Fibroblast of peridontal ligament (primary cell): ENCODE measurements around the gene LRMDA.

Experiments
- DNase-seq: peaks from one replicate; pipeline ENCODE4 v3.0.0-alpha.2; 2010; ENCODE audit errors: extremely low read depth

LRMDA gene

DNA sequence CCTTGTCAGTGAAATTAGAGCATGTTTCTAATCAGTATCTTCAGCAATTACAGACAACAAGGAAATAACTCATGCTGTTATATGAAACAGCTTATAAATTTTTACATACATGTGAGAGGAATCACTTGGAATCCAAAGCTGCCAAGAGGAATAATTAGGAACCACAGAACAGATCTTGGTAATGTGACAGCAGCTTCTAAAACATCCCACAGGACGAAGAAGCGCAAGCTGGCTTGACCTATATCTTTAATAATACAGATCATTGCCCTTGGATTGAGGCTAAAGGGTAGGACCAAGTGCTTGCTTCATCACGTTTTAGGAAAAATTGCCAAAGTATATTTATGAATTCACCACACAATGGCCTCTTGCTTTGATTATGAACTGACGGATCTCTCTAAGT is 869.8 kb downstream of the LRMDA start:
- DNase-seq, result no peak

DNA sequence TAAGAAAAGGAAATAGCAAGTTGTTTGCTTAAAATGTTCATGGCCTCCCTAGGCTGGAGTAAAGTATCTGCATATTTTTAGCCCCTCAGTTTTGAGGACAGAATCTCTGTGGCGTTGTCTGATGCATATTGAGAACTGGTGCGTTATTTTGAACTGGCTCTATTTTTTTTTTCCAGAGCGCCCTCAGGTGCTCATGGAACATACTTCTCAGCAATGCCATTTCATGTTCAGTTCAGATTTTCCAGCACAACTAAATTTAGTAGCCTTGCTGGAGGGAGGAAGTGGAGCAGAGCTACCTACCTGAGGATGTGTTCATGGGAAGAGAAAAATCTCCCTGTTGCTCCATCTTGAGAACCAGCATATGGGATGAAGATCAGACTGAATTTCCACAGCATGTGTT is 870.5 kb downstream of the LRMDA start:
- no peak for DNase-seq

DNA sequence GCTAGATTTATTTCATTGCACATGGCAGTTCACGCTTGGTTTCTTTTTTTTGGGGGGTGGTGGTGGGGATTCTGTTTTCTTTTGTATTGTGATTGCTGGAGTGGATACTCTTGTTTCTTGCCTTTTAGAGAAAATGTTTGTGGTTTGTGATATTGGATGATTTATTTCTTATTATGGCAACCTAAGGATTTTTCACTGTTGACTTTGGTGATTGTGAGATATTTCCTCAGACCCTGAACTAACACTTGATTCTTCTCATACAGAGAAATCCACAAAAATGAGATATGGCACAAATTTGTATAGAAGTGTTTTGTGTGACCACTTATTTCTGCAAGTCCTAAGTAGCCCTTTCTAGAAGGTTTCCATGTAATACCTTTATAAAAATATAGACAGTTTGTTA is 871.1 kb downstream of the LRMDA start:
- DNase-seq, result peak; percentile 46

DNA sequence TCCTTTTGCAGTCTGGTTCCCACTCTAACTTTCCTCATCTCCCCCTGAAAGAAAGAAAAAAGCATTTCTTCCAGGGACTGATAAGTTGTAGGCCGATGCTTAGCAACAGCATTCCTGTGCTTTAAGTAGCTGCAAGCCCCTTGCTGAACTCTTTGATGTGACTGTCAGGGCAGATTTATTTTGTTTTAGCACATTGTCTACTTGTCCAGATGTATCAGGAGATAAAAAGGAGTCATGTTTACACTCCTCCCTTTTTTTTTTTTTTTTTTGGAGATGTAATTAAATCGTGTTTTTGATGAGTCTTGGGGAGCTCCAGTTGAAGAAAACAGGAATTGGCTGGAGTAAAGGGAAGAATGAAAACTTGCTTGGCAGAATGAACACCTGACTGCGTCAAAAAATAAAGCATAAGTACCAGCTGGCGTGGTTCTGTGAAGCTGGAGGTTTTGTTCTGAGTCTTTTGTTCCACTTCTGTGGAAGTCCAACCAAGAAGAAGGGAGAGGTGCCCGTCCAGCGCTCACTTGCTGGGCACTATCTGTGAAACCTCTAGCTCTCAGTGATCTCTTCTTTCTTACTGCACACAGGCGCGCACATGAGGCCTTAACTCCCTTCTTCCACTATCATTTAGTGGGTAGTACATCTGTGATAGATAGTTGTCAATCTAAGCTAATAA is 871.7 kb downstream of the LRMDA start:
- no peak for DNase-seq

DNA sequence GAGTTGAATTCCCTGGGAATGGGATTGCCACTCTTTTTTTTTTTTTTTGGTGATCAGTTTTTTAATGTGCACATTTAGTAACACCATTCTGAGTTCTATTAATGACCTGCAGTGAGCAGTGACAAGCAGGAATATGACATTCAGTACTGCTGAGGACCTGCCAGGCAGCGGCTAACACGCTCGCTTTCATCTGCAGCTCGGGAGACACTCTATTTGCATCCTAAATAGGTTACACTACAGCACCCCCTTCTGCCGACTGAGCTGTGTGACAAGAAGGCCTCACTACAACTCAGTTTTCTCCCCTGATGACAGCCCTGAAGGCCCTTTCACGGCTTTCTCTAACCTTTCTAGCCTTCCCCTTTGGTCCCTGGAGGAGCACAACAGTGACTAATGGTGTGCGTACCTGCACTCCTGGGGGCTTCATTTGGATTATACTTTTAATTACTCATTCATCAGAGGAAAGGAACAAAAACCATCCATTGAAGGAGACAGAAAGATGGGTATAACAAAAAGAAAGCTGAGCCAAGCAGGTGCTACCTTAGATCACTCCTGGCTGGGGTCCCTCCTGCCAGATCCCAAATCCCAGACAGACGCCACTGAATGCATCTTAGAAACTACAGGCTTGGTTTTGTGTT is 872.4 kb downstream of the LRMDA start:
- peak; percentile 88 for DNase-seq

DNA sequence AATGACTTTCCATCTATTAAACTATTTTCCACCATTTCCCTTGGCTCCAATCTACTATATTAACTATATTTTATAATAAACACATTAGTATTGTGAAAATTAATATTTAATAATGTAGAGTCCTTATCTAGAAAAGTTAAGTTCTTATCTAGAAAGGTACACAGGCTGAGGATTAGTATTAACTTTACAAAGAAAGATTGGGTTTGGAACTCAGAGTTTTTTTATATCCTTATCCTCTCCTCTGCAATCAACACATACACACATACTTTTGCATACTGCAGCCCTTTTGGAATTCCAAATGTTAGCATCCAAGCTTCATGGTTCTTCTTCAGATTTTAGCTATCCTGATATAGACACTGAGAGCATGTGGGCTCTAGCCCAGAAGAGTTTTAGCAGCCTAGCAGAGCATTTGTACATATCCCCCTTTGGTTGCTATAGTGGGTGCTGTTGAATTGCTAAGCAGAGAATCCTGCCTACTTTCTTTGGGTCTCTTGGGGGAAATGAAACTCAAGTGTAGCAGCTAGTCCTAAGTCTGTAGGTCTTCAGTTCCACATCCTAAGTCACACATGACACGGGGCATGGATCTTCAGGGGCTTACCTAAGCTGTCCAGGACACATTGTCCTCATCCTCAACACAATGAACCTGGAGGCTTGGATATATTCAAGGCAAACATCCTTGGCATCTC is 874.6 kb downstream of the LRMDA start:
- DNase-seq, result no peak

DNA sequence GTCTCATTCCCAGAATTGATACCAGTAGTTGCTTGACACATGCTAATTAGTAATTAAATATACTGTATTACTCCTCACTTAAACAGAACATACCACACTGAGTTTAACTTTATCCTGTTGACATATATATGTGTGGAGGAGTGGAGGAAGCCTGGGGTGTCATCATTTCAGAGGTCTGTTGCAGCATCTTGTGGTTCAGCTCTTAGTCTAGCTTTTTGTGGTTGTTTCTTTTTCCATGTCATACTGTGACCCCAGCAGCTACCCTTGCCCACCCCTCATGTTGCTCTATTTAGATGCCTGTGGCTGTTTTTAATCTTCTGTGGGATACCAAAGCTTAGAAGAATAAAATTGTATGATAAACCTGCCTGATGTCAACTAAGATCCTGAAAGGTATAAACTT is 875.4 kb downstream of the LRMDA start:
- peak; percentile 70 for DNase-seq

DNA sequence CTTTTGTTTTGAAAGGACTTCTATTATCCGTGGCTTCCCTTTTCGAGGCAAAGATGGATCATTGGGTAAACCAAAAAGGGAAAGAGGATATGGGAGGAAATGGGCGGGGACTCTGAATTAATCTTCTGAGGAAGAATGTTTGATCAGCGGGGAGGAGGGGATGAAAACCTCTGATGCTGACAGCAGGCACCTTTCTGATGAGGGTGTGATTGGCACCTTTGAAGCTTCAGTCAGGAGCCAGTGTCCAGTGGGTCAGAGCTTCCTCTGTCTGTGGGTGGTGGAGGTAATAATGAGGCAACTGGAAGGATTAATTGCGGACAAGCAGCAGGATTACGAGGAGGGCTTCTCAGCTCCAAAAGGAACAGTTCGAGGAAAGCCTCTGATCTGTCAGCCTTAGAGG is 877.6 kb downstream of the LRMDA start:
- DNase-seq, result no peak

DNA sequence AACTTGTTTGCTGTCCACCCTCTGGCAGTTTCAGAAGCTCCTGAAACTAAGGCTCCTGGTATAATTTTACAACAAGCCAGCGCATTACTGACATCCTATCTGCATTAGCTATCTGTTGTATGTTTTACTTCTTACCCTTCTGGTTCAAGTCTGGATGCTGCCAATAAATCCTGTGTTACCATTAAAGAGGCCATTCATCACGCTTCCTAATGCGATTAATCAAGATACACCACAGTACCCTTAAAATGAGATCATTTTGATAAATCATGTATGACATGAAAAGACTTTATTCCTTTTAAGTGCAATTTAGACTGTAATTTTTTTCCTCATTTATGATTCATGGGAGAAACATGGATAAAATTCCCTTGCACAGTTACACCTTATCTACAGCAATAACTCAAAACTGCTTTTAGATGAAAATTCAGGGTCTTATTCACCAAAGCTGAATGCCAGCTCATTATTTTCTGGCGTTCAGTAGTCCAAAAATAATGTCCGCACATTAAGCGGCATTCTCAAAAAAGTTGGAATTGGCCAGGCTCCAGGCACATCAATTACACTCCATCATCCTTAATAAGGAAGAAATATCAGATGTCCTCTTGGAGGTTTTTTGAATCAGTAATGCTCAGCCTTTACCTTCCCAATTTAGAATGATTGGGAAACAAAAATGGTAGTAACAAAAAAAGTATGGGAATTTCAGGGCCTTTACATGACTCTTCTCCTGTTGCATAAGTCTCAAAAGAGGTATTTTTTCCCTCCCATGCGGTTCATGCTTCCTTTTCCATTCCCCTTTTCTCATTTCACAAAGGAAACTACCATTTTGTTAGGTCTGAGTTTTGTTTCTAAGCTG is 878.5 kb downstream of the LRMDA start:
- no peak for DNase-seq

DNA sequence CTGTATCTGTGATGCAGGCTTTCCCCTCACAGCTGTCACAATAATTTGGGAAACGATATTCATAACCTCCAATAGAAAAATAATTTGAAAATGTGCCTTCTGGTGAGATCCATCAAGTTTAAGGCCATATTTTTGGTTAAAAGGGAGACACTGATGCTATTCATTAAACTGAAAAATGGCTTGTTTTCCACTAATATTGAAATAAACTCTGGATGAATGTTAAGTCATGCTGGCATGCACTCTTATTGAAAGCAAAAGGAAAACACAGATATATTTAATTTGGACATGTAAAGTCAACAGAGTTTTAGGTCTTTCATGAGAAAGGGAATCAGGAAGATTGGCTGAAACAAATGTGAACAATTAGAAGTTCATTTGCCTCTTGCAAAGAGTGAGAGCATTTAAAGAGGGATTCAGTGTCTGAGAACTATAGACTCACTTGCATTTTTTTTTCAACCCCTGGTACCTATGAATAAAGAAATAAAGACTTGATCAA is 879.2 kb downstream of the LRMDA start:
- no peak for DNase-seq

DNA sequence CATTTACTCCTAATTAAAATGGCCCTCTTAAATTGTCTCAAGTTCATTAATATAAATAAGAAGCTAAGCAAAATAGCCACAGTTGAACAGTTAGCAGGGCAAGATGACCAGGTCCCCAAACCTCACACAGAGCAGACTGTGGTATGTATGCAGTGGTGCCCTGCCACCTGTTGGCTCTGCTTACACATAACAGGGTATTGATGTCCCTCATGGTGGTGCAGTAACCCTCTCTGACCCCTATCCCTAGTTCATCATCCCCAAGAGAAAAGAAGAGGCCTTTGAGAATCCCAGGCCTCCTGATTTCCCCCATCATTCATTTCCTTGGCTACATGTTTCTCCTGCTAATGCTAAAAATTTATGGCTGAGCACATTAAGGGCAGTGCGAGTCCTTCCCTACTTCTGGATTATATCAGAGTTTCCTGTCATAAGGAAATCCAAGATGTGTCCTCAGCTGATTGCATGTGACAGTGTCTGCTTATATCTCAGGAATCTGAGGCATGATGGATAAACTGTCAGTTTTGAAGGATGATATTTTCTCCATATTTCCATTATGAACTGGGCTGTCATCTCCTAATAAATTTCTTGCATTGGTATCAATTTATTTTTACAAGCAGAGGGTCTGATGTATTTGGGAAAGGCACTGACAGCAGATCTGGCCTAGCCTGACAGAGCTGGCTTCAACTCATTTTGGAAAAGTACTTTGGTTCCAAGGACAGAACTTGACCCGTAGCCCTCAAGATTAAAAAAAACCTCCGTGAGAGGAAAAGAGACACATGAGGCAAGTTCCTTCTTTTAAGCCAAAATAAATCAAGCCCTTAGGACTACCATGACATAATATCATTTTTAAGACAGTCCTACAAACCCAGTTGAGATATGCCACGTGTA is 880.6 kb downstream of the LRMDA start:
- DNase-seq, result no peak

DNA sequence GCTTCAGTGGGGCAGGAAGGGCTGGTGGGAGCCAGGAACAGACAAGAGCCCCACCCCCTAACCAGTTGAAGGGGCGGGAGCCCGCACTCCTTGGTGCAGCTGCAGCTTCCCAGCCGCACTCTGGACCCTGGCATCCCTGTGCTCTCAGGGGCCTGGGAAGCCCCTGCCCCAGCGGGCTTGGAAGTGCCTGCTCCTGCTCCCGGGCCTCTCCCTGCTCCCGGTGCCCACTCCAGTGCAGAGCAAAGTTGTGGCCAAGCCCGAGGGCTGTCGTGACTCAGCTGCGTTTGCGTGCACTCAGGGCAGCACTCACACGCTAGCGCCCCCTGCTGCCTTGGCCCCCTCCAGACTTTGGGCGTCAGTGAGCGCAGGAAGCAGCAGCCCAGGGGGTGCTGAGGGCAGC is 883.8 kb downstream of the LRMDA start:
- no peak for DNase-seq

DNA sequence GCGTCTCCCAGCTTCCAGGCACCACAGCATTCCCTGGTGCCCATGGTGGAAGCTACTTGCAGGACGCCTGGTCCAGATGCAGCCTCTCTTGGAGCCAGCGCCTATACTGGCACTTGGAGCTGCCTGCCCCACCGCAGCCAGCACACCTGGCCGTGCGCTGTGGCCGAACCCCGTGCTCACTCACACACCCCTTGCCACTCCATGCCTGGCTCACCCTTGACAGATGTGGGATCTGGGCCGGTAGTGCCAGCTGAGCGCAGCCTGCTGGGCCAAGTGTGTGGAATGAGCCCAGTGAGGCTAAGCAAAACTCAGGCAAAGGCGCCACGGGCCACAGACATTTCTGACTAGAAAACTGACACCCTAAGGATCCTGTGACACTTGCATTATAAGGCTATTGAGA is 884.8 kb downstream of the LRMDA start:
- no peak for DNase-seq

DNA sequence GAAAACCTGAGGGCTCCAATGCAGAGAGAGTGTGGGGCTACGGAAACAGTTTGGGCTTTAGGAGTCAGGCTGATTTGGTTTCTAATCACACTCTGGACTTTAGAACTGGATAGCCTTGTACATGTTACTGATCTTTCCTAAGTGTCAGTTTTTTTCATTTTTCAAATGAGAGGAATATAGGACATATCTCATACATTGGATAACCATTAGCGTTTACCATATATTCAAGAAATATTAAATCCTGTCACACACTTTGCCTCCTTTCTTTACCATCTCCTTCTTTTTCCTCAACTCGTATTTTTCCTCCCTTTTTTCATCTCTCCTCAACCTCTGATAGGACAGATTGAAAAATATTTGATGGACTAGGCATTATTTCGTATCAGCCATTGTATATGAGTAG is 885.7 kb downstream of the LRMDA start:
- no peak for DNase-seq

DNA sequence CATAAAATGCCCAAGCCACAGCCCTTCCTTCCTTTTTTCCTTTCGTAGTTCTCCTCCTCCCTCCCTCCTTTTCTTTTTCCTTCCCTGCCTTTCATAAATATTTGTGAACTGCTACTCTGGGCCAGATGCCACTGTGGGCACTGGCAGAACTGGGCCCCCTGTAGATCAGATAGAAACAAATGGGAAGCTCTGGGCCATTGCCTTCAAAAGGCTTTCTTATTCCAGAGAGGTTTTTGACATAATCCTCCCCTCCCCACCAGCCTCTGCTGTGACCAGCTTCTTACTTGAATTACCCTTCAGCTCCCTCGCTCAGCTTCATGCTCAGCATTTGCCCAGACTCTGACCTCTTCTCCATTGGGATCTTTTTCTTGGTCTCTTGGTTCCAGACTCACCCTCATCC is 886.8 kb downstream of the LRMDA start:
- DNase-seq, result no peak

DNA sequence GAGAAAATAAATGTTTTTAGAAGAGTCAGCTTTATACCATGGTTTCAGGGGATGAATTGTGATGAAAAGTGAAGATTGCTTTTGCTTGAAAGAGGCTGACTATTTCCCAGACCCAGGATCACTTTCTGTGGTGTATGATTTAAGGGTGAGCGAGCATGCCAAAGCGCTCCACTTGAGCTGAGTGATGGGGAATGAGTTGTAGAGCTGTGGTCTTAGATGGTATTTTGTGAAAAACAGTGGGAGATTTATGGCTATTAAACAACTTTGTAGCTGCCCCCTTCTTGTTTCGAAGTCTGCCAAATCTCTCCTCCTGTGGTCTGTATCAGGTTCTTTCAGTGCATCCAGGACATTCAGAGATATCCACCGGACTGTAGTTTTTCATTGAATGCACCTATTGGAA is 888.2 kb downstream of the LRMDA start:
- DNase-seq, result no peak

DNA sequence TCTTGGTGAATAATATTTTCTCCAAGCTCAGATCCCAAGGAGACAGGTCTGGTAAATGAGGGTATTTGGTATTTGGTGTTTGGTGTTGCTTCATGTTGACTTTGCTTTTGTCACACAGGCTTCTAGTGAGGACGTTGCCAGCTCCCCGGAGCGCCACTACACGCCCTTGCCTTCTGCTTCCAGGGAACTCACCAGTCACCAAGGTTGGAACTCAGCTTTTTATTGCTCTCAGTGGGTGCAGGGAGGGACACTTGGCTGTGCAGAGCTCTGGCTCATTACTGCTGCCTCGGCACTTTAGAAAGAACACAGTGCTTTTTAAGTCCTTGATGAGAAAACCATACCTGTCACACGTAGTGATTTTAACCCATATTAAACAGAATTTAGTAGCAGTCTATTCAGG is 892.9 kb downstream of the LRMDA start:
- no peak for DNase-seq

DNA sequence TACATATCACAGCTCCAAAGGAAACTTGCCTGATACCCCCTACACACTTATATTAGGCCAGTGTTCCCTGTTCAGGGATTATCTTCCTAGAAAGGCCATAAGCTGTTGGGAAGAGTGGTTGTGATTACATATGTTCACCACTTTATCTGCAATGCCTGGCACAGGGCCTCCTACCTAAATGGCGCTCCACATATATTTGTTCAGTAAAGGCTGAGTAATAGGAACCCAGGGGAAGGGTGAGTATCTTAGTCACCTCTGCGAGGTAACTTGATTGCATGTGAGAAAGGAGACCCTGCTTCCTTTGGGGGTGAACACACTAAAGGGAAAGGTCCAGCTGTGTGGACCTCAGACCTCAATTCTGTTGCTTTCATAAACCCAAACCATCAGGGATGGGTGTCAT is 896.0 kb downstream of the LRMDA start:
- no peak for DNase-seq

DNA sequence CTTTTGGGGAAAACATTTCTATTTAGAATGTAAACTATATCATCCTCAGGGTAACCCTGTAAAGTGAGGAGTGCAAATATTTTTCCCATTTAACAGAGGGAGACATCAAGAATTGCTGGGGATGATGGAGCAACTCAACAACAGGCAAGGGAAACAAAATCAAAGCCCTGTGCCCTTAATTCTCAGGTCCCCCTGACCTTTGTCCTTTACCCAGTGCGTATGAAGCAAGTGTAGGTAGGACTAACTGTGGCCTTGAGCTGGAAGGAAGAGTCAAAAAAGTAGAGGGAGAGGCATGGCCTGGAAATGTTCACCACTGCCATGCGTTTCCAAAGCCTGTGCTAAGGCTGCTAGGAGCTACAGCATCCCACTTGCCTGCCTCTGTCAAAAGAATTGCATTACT is 896.9 kb downstream of the LRMDA start:
- no peak for DNase-seq

DNA sequence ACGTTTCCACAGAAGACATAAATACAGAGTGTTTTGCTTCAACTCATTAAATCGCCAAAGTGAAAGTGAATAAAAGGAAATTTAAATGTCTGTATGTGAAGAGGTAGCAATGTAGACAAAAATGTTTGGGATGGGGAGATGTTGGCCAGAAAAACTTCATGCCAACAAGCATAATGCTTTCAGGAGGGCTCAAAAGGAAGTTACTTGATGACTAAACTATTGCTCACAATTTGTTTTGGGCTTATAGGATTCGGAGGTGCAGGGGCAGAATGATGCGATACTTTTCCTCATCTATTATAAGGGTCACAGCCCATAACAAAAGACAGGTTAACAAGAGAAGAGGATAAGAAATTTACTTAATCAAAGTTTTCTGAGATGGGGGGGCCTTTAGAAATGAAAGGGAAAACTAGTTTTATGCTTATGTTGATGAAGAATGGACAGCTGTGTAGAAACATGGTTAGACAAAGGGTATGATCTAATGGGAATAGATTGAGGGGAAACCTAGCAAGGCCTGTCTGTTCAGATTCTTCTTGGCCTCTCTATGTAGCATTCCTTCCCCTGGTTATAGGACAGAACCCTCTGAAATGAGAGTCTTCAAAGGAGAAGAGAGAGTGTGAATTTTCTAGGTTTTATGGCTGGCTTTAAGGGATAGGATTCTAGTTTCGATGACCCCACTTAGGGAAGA is 898.6 kb downstream of the LRMDA start:
- DNase-seq, result peak; percentile 39

DNA sequence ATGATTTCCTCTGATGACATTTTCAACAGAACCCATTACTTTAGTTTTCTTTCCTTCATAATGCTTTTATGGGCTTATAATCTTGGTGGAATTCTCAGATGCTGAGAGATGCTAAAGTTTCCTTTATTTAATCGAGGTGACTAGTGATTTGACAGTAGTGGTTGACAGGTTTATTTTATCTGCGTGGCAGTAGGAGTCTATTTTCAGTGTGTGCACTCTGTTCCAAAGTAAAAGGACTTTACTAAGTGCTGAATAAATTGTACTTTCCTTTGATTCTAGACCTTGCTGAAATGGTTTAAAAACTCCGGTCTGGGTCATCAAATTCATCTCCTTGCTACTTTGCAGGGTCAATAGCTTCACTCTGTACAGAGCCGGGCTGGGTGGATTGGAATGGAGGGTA is 900.3 kb downstream of the LRMDA start:
- DNase-seq, result no peak
